Activated naive CD4-positive, alpha-beta T cell treated with anti-CD3 and anti-CD28 coated beads for 36 hours (primary cell): ENCODE data around the gene MAP3K20. TPM values are rescaled to one million over a fixed set of nuclear protein-coding genes. Genes with fewer than 3 reads are reported as not detected.

Experiments
- CTCF ChIA-PET: fragments of 350-600 bp; sonication (Branson Sonifier 250); formaldehyde crosslinking; loops from one replicate; lab custom pipeline; 2021; ENCODE audit warnings: antibody characterized with exemption; lab: Charles Lee
- DNase-seq: peaks from one replicate; pipeline ENCODE4 v3.0.0-alpha.2; 2020
- H3K27ac Mint-ChIP-seq: one replicate; pipeline ENCODE4 v1.8.0; 2021; ENCODE audit warnings: mild to moderate bottlenecking, mixed read lengths
- H3K27me3 Mint-ChIP-seq: one replicate; pipeline ENCODE4 v1.8.0; 2021; ENCODE audit warnings: low read depth, mixed read lengths
- H3K36me3 Mint-ChIP-seq: one replicate; pipeline ENCODE4 v1.8.0; 2021; ENCODE audit warnings: low read depth, mixed read lengths
- H3K4me1 Mint-ChIP-seq: one replicate; pipeline ENCODE4 v1.8.0; 2021; ENCODE audit warnings: low read depth, mixed read lengths
- H3K4me3 Mint-ChIP-seq: one replicate; pipeline ENCODE4 v1.8.0; 2021; ENCODE audit warnings: mild to moderate bottlenecking, moderate library complexity, mixed read lengths
- H3K9me3 Mint-ChIP-seq: one replicate; pipeline ENCODE4 v1.8.0; 2021; ENCODE audit warnings: mixed read lengths
- intact Hi-C: fragments of 100-400 bp; cut with micrococcal nuclease; formaldehyde crosslinking; loops from one replicate; pipeline ENCODE4 v1.15.1; 2023
- total RNA-seq, 2 experiments: library from RNA; stranded (reverse); gene quantifications; one replicate each; pipeline ENCODE4 v1.2.3, GENCODE V29; 2021

The MAP3K20 gene
- total RNA-seq, 2 experiments from 2014 or later: 3.0 to 3.7 TPM

DNA sequence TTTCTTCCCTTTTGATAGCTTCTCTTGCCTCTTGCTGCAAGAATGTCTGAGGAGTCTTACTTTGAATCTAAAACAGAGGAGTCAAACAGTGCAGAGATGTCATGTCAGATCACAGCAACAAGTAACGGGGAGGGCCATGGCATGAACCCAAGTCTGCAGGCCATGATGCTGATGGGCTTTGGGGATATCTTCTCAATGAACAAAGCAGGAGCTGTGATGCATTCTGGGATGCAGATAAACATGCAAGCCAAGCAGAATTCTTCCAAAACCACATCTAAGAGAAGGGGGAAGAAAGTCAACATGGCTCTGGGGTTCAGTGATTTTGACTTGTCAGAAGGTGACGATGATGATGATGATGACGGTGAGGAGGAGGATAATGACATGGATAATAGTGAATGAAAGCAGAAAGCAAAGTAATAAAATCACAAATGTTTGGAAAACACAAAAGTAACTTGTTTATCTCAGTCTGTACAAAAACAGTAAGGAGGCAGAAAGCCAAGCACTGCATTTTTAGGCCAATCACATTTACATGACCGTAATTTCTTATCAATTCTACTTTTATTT lies 145.6 kb downstream of the MAP3K20 start:
- H3K4me3 Mint-ChIP-seq: no peak overlapping the region
- CTCF ChIA-PET: interaction anchor here (15.6 kb wide), 1 partner anchor 194 kb away, joined by 239 read pairs; no protein-coding TSS in a partner anchor

DNA sequence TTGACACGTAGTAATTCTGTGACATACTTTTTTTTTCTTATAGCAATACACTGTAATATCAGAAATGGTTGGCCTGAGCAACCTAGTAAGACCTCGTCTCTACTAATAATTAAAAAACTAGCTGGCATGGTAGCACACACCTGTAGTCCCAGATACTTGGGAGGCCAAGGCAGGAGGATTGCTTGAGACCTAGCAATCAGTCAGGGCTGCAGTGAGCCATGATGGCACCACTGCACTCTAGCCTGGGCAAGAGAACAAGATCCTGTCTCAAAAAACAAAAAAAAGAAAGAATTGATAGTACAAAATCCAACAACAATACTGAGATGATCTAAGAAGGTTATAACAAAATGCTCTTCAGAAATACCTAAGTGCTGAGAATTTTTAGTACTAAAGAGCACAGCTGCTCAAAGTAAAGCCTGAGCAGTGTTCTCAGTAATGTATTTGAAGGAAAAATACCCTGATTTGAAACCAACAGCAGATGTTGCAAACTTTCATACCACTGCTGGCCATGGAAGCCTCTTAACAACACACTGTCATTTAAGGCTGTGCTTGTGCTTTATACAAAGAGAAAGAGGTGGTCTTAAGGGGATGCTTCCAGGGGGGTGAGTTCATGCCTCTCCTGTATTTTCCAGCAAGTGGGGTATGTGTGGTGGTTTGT lies 146.4 kb downstream of the MAP3K20 start:
- intact Hi-C loops: loop anchor here (10.0 kb wide), 1 partner anchor 133 kb away; the partner anchor contains the start of gene CDCA7
- no peaks in the 10 kb centered on the region for H3K36me3 Mint-ChIP-seq
- no peak overlapping the region for H3K4me3 Mint-ChIP-seq
- peaks cover 3% of the 10 kb centered on the region for H3K4me1 Mint-ChIP-seq
- peaks cover 9% of the 10 kb centered on the region for H3K27me3 Mint-ChIP-seq
- CTCF ChIA-PET: no interaction called here
- no peak overlapping the region for H3K27ac Mint-ChIP-seq
- H3K9me3 Mint-ChIP-seq: no peaks in the 10 kb centered on the region
- DNase-seq: no peak

More for the DNA sequence above, 145.6 kb downstream of the MAP3K20 start:
- Mint-ChIP-seq H3K9me3 (no peaks in the 10 kb centered on the region), H3K27me3 (peaks cover 7% of the 10 kb centered on the region), H3K4me1 (peaks cover 3% of the 10 kb centered on the region), H3K36me3 (no peaks in the 10 kb centered on the region), H3K27ac (no peak overlapping the region)
- no peak for DNase-seq
- intact Hi-C loops: loop anchor here (10.0 kb wide), 1 partner anchor 134 kb away; the partner anchor contains the start of gene CDCA7

DNA sequence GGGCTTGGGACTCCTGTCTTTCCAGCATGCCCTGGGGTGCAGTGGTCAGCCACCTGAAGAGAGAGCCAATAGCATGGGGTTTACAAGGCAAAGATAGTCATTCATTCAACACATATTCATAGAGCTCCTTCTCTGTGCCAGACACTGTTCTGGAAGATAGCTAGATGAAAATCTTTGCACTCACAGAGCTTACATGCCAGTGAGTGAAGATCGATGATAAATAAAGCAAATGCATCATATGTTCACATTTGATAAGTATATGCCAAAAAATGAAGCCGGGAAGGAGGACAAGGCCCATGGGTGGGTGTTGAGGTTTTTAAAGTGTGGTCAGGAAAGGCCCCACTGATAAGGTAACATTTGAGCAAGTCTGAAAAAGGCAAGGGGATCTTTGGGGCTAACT lies 148.2 kb downstream of the MAP3K20 start:
- CTCF ChIA-PET: interaction anchor here (1.3 to 1.4 kb wide), 2 partner anchors 14 to 196 kb away, joined by 4 to 5 read pairs; no protein-coding TSS in a partner anchor
- H3K36me3 Mint-ChIP-seq: no peaks in the 10 kb centered on the region

GRCh38 chr2:173226899-173227698 lies 151.5 kb downstream of the MAP3K20 start:
- Mint-ChIP-seq H3K36me3 (no peaks in the 10 kb centered on the region), H3K27ac (no peak overlapping the region), H3K9me3 (no peaks in the 10 kb centered on the region), H3K4me1 (peaks cover 4% of the 10 kb centered on the region), H3K27me3 (peaks cover 9% of the 10 kb centered on the region), H3K4me3 (no peak overlapping the region)
- no peak for DNase-seq
- CTCF ChIA-PET: no interaction called here
- intact Hi-C loops: loop anchor here (10.0 kb wide), 1 partner anchor 128 kb away; the partner anchor contains the start of gene CDCA7

More for the DNA sequence above, 148.2 kb downstream of the MAP3K20 start:
- H3K4me1 Mint-ChIP-seq: peaks cover 1% of the 10 kb centered on the region
- no peak overlapping the region for H3K4me3 Mint-ChIP-seq
- intact Hi-C loops: loop anchor here (10.0 kb wide), 1 partner anchor 131 kb away; the partner anchor contains the start of gene CDCA7
- peaks cover 13% of the 10 kb centered on the region for H3K27me3 Mint-ChIP-seq
- DNase-seq: no peak
- H3K27ac Mint-ChIP-seq: no peak overlapping the region
- H3K9me3 Mint-ChIP-seq: no peaks in the 10 kb centered on the region

- Mint-ChIP-seq H3K27me3 (peaks cover 9% of the 10 kb centered on the region), H3K4me3 (no peak overlapping the region), H3K36me3 (no peaks in the 10 kb centered on the region), H3K27ac (no peak overlapping the region), H3K4me1 (peaks cover 4% of the 10 kb centered on the region), H3K9me3 (no peaks in the 10 kb centered on the region)
- CTCF ChIA-PET: no interaction called here
- no peak for DNase-seq
- intact Hi-C loops: loop anchor here (10.0 kb wide), 1 partner anchor 126 kb away; the partner anchor contains the start of gene CDCA7
Observed at GRCh38 chr2:173229086-173229485, 153.4 kb downstream of the MAP3K20 start.

GRCh38 chr2:173230181-173230580 lies 154.5 kb downstream of the MAP3K20 start:
- Mint-ChIP-seq H3K4me1 (peaks cover 4% of the 10 kb centered on the region), H3K36me3 (no peaks in the 10 kb centered on the region), H3K27ac (no peak overlapping the region), H3K4me3 (no peak overlapping the region), H3K9me3 (no peaks in the 10 kb centered on the region), H3K27me3 (peaks cover 7% of the 10 kb centered on the region)
- CTCF ChIA-PET: no interaction called here
- intact Hi-C loops: no loop called here
- no peak for DNase-seq

- no peaks in the 10 kb centered on the region for H3K9me3 Mint-ChIP-seq
- peaks cover 7% of the 10 kb centered on the region for H3K27me3 Mint-ChIP-seq
- no peak overlapping the region for H3K27ac Mint-ChIP-seq
- H3K4me3 Mint-ChIP-seq: no peak overlapping the region
- CTCF ChIA-PET: no interaction called here
- intact Hi-C loops: no loop called here
- H3K4me1 Mint-ChIP-seq: peaks cover 4% of the 10 kb centered on the region
- H3K36me3 Mint-ChIP-seq: no peaks in the 10 kb centered on the region
- no peak for DNase-seq
Observed at GRCh38 chr2:173231042-173231441, 155.4 kb downstream of the MAP3K20 start.

DNA sequence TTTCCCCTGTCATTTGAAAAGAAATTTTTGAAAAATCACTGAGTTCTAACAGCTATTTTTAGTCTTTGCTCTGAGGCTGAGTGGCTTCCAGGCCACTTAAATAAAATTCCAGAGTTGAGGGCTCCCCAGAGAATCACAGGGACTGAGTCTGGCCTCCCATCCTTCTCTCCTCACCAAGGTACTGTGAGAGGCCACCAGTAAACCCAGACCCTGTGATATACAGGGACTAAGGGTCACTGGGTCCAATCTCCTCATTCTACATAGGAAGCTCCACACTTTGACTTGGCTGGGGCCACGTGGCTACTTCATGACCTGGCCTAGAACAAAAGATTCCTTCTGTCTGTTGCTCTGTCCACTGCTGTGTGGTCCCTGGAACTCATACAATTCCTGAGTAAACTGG lies 155.8 kb downstream of the MAP3K20 start:
- no peaks in the 10 kb centered on the region for H3K36me3 Mint-ChIP-seq
- no peak for DNase-seq
- H3K9me3 Mint-ChIP-seq: no peaks in the 10 kb centered on the region
- H3K27me3 Mint-ChIP-seq: peaks cover 7% of the 10 kb centered on the region
- intact Hi-C loops: no loop called here
- CTCF ChIA-PET: no interaction called here
- H3K4me3 Mint-ChIP-seq: no peak overlapping the region
- H3K27ac Mint-ChIP-seq: no peak overlapping the region
- H3K4me1 Mint-ChIP-seq: peaks cover 4% of the 10 kb centered on the region

- H3K27ac Mint-ChIP-seq: no peak overlapping the region
- DNase-seq: no peak
- intact Hi-C loops: no loop called here
- peaks cover 2% of the 10 kb centered on the region for H3K27me3 Mint-ChIP-seq
- no peaks in the 10 kb centered on the region for H3K36me3 Mint-ChIP-seq
- no peaks in the 10 kb centered on the region for H3K9me3 Mint-ChIP-seq
- H3K4me3 Mint-ChIP-seq: no peak overlapping the region
- H3K4me1 Mint-ChIP-seq: peaks cover 4% of the 10 kb centered on the region
- CTCF ChIA-PET: no interaction called here
Observed at GRCh38 chr2:173232956-173233744, 157.5 kb downstream of the MAP3K20 start.

- H3K36me3 Mint-ChIP-seq: no peaks in the 10 kb centered on the region
- no peak overlapping the region for H3K27ac Mint-ChIP-seq
- no peaks in the 10 kb centered on the region for H3K9me3 Mint-ChIP-seq
- intact Hi-C loops: no loop called here
- no peak for DNase-seq
- CTCF ChIA-PET: interaction anchor here (0.6 kb wide), 2 partner anchors 69 to 534 kb away, joined by 3 read pairs; no protein-coding TSS in a partner anchor
- H3K4me3 Mint-ChIP-seq: no peak overlapping the region
- peaks cover 2% of the 10 kb centered on the region for H3K4me1 Mint-ChIP-seq
- no peaks in the 10 kb centered on the region for H3K27me3 Mint-ChIP-seq
Observed at GRCh38 chr2:173235947-173236803, 160.5 kb downstream of the MAP3K20 start.

- intact Hi-C loops: no loop called here
- Mint-ChIP-seq H3K27ac (no peak overlapping the region), H3K36me3 (no peaks in the 10 kb centered on the region), H3K4me3 (no peak overlapping the region), H3K9me3 (no peaks in the 10 kb centered on the region), H3K4me1 (no peaks in the 10 kb centered on the region), H3K27me3 (peaks cover 3% of the 10 kb centered on the region)
- no peak for DNase-seq
- CTCF ChIA-PET: no interaction called here
Observed at GRCh38 chr2:173238385-173238784, 162.7 kb downstream of the MAP3K20 start.
